DOHH2 (cell line): Measurements from ENCODE around the gene TERB2.
"Not testable (repeated sequence)": the region's sequence is repeated elsewhere in the genome, so short reads cannot be mapped to it uniquely, and the experiment has no call there.

Experiments used
- EZH2phosphoT487 ChIP-seq: fragments of 200-600 bp; sonication (generic); IDR thresholded peaks from 2 replicates; pipeline ENCODE4 v1.6.1; 2017; ENCODE audit warnings: borderline replicate concordance, mild to moderate bottlenecking, antibody characterized with exemption, low read length, moderate library complexity, mixed read lengths
- TF ChIP-seq, protein P1 (sequence below): fragments of 200-600 bp; sonication (generic); IDR thresholded peaks from one replicate; pipeline ENCODE4 v1.5.1; 2014; ENCODE audit warnings: antibody characterized with exemption, mild to moderate bottlenecking, low read depth, low read length; ENCODE audit not compliant: poor library complexity, severe bottlenecking

DNA sequence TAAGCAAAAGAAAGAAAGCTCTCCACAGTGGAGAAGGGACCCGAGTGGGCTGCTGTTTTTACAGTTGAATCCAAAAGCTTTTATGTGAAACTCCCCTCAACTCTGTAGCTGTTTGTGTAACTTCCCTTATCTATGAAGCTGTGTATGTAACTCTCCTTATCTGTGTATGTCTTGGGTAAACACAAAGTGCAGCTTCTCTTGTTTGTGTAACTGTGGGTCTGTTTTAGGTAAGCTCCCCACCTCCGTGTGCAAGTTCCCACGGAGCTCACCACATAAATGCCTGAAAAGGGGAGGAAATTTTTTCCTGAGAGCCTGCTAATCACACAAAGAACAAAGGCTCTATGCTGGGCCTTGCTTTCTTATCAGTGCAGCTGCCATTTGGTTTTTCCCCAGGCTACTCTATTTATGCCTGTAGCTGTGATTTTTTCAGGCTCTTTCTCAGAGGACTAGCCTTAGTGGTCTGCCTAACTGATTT lies 43.5 kb upstream of the TERB2 start:
- TF ChIP-seq, protein P1, sequence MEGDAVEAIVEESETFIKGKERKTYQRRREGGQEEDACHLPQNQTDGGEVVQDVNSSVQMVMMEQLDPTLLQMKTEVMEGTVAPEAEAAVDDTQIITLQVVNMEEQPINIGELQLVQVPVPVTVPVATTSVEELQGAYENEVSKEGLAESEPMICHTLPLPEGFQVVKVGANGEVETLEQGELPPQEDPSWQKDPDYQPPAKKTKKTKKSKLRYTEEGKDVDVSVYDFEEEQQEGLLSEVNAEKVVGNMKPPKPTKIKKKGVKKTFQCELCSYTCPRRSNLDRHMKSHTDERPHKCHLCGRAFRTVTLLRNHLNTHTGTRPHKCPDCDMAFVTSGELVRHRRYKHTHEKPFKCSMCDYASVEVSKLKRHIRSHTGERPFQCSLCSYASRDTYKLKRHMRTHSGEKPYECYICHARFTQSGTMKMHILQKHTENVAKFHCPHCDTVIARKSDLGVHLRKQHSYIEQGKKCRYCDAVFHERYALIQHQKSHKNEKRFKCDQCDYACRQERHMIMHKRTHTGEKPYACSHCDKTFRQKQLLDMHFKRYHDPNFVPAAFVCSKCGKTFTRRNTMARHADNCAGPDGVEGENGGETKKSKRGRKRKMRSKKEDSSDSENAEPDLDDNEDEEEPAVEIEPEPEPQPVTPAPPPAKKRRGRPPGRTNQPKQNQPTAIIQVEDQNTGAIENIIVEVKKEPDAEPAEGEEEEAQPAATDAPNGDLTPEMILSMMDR, result not testable (repeated sequence)
- not testable (repeated sequence) for TF ChIP-seq EZH2phosphoT487
